Measurements from ENCODE around the gene FGGY.
"Not testable (repeated sequence)": the region's sequence is repeated elsewhere in the genome, so short reads cannot be mapped to it uniquely, and the experiment has no call there.

Gene FGGY

GRCh38 chr1:59296358-59297256 is at the start of gene FGGY:
Gene FGGY, plus strand, starts transcription at chr1:59297094. Its CDS starts 24,456 bp downstream, at chr1:59321550.
- DNase-seq, result peak; percentile 68

- no peak for DNase-seq
These were observed 48.1 kb upstream of the FGGY start for GRCh38 chr1:59248758-59249157.

GRCh38 chr1:59249396-59250137 is 47.3 kb upstream of the FGGY start:
- DNase-seq, result no peak

GRCh38 chr1:59251061-59251460 is 45.8 kb upstream of the FGGY start:
- not testable (repeated sequence) for DNase-seq

- DNase-seq, result not testable (repeated sequence)
These were observed 40.5 kb upstream of the FGGY start for GRCh38 chr1:59256429-59256828.

GRCh38 chr1:59258412-59259032 is 38.4 kb upstream of the FGGY start:
- DNase-seq, result no peak

GRCh38 chr1:59261537-59261936 is 35.4 kb upstream of the FGGY start:
- no peak for DNase-seq

- no peak for DNase-seq
These were observed 34.3 kb upstream of the FGGY start for GRCh38 chr1:59262631-59263030.

GRCh38 chr1:59263111-59263510 is 33.8 kb upstream of the FGGY start:
- no peak for DNase-seq

- DNase-seq, result no peak
These were observed 31.3 kb upstream of the FGGY start for GRCh38 chr1:59265622-59266021.

- DNase-seq, result no peak
These were observed 30.5 kb upstream of the FGGY start for GRCh38 chr1:59266180-59266926.

GRCh38 chr1:59266927-59267293 is 30.0 kb upstream of the FGGY start:
- no peak for DNase-seq

GRCh38 chr1:59268406-59268805 is 28.5 kb upstream of the FGGY start:
- DNase-seq, result no peak

GRCh38 chr1:59271561-59272260 is 25.2 kb upstream of the FGGY start:
- no peak for DNase-seq

- no peak for DNase-seq
These were observed 24.4 kb upstream of the FGGY start for GRCh38 chr1:59272507-59272906.

GRCh38 chr1:59276439-59276851 is 20.4 kb upstream of the FGGY start:
- no peak for DNase-seq

GRCh38 chr1:59278780-59279354 is 18.0 kb upstream of the FGGY start:
- DNase-seq, result no peak

- no peak for DNase-seq
These were observed 17.2 kb upstream of the FGGY start for GRCh38 chr1:59279645-59280044.

GRCh38 chr1:59282951-59283350 is 13.9 kb upstream of the FGGY start:
- no peak for DNase-seq

- DNase-seq, result no peak
These were observed 11.2 kb upstream of the FGGY start for GRCh38 chr1:59285691-59286090.

- no peak for DNase-seq
These were observed 8.8 kb upstream of the FGGY start for GRCh38 chr1:59288046-59288445.

GRCh38 chr1:59289570-59289969 is 7.3 kb upstream of the FGGY start:
- no peak for DNase-seq
